Osteoblast (primary cell): ENCODE measurements around the gene TCF7L2. TPM values are rescaled to one million over a fixed set of nuclear protein-coding genes. Genes with fewer than 3 reads are reported as not detected.

Source experiments
- DNase-seq: peaks from one replicate; pipeline ENCODE4 v3.0.0; 2011; ENCODE audit warnings: low spot score, mixed read lengths; ENCODE audit not compliant: insufficient read length; ENCODE audit errors: missing footprints
- H2AFZ ChIP-seq: 2 replicates; pipeline ENCODE4 v1.6.0; 2011; ENCODE audit warnings: mild to moderate bottlenecking, low read length
- H3K27ac ChIP-seq: 2 replicates; pipeline ENCODE4 v1.5.1; 2011; ENCODE audit warnings: mild to moderate bottlenecking, low read depth, low read length, moderate library complexity
- H3K27me3 ChIP-seq: 2 replicates; pipeline ENCODE4 v1.6.0; 2012; ENCODE audit warnings: mild to moderate bottlenecking, control low read depth, inconsistent platforms, low read length, moderate library complexity; ENCODE audit not compliant: insufficient read depth
- H3K36me3 ChIP-seq: 2 replicates; pipeline ENCODE4 v1.5.1; 2011; ENCODE audit warnings: mild to moderate bottlenecking, low read length, control low read depth, moderate library complexity; ENCODE audit not compliant: insufficient read depth
- H3K4me1 ChIP-seq: 2 replicates; pipeline ENCODE4 v1.5.1; 2011; ENCODE audit warnings: mild to moderate bottlenecking, low read length, control low read depth, moderate library complexity; ENCODE audit not compliant: insufficient read depth
- H3K4me2 ChIP-seq: 2 replicates; pipeline ENCODE4 v1.6.0; 2011; ENCODE audit warnings: mild to moderate bottlenecking, low read length; ENCODE audit not compliant: insufficient read depth
- H3K4me3 ChIP-seq: fragments of 200-600 bp; sonication (generic); 3 replicates; pipeline ENCODE4 v1.5.1; 2012; ENCODE audit warnings: mild to moderate bottlenecking, low read length, inconsistent platforms; ENCODE audit not compliant: insufficient read depth
- H3K79me2 ChIP-seq: 2 replicates; pipeline ENCODE4 v1.6.0; 2012; ENCODE audit warnings: mild to moderate bottlenecking, low read length, control low read depth, inconsistent platforms; ENCODE audit not compliant: insufficient read depth
- H3K9me3 ChIP-seq: 2 replicates; pipeline ENCODE4 v1.5.1; 2011; ENCODE audit warnings: low read depth, low read length, control low read depth
- H4K20me1 ChIP-seq: 2 replicates; pipeline ENCODE4 v1.6.0; 2012; ENCODE audit warnings: mild to moderate bottlenecking, low read length, control low read depth; ENCODE audit not compliant: insufficient read depth
- total RNA-seq: library from RNA; depleted of rRNA; stranded (reverse); fragments of >200 nt; gene quantifications from 2 replicates; pipeline ENCODE4 v1.2.3, GENCODE V29; 2012
- TF ChIP-seq, protein P1 (sequence below): IDR thresholded peaks from 2 replicates; pipeline ENCODE4 v1.5.1; 2011; ENCODE audit warnings: mild to moderate bottlenecking, low read depth, low read length, moderate library complexity; ENCODE audit errors: extremely low read depth

Gene TCF7L2
- total RNA-seq, 1 donor = 9.0 TPM

DNA sequence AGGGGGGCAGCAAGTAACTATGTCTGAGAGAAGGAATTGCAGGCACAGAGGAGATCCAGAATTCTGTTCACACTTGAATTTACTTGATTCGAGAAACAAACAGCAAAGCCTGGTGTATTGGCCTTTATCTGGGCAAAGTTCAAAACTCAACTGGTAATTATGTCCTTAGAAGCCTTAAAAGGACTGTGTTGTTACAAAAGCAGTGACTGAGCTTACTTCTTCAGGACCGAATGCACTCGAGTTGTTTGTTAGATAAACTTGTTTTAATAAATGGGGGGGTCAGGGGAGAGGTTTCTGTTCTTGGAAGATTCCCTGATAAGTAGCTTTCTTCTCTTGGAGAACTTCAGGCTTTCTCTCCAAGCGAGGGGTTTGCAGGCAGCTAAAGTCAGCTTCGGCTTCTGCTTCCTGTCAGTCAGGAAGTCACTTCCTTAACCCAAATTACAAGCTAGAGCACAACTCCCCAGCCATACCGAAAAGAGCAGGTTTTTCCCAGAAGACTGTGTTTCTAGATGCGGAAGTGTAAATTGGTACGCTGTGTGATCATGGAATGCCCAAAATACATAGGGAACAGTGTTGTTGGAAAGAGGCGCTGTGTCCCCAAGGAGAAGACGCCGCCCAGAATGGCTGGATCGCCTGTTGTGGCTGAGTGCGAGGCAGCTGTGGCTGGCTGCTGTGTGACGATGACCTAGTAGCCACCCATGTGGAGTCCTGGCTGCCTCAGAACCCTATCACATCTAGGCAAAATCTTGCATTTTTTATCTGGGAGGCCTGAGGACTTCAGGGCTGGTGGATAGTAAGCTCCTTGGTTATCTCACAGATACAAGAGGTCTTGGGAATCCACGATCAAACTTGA lies 110.4 kb downstream of the TCF7L2 start:
- H2AFZ ChIP-seq = peak overlapping the region; percentile 82
- peaks cover 59% of the 10 kb centered on the region for H3K4me1 ChIP-seq

DNA sequence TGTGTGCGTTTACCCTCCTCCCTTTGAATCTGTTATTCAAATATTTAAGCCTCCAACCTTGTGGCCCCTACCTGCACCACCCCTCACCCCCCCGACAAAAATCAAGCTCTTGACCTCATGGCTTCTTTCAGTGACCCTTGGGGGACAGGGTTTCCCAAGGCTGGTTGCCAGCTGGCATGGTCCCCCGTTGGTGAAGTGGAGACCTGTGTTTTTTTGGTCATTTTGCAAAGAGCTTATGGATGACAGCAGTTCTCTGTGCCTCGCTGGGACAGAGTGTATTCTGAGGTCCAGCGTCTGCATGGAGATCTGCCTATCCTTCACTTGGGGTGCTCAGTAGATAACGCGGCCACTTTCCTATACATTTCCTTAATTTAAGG lies 111.0 kb downstream of the TCF7L2 start:
- Histone ChIP-seq H3K4me3 (peak overlapping the region; percentile 46), H3K27me3 (no peaks in the 10 kb centered on the region), H2AFZ (peak overlapping the region; percentile 82), H3K4me2 (peak overlapping the region; percentile 84), H3K79me2 (peaks cover 44% of the 10 kb centered on the region), H4K20me1 (peaks cover 2% of the 10 kb centered on the region), H3K36me3 (no peaks in the 10 kb centered on the region), H3K4me1 (peaks cover 53% of the 10 kb centered on the region), H3K27ac (peak overlapping the region; percentile 98), H3K9me3 (no peaks in the 10 kb centered on the region)
- no peak for DNase-seq
- TF ChIP-seq, protein P1, sequence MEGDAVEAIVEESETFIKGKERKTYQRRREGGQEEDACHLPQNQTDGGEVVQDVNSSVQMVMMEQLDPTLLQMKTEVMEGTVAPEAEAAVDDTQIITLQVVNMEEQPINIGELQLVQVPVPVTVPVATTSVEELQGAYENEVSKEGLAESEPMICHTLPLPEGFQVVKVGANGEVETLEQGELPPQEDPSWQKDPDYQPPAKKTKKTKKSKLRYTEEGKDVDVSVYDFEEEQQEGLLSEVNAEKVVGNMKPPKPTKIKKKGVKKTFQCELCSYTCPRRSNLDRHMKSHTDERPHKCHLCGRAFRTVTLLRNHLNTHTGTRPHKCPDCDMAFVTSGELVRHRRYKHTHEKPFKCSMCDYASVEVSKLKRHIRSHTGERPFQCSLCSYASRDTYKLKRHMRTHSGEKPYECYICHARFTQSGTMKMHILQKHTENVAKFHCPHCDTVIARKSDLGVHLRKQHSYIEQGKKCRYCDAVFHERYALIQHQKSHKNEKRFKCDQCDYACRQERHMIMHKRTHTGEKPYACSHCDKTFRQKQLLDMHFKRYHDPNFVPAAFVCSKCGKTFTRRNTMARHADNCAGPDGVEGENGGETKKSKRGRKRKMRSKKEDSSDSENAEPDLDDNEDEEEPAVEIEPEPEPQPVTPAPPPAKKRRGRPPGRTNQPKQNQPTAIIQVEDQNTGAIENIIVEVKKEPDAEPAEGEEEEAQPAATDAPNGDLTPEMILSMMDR = no peak

More for the DNA sequence above, 110.4 kb downstream of the TCF7L2 start:
- TF ChIP-seq, protein P1 = no peak
- peak overlapping the region; percentile 46 for H3K4me3 ChIP-seq
- H3K9me3 ChIP-seq = no peaks in the 10 kb centered on the region
- peak overlapping the region; percentile 84 for H3K4me2 ChIP-seq
- no peak for DNase-seq
- H3K27ac ChIP-seq = peak overlapping the region; percentile 98
- no peaks in the 10 kb centered on the region for H3K27me3 ChIP-seq
- H3K36me3 ChIP-seq = no peaks in the 10 kb centered on the region
- H4K20me1 ChIP-seq = peaks cover 2% of the 10 kb centered on the region
- peaks cover 46% of the 10 kb centered on the region for H3K79me2 ChIP-seq

DNA sequence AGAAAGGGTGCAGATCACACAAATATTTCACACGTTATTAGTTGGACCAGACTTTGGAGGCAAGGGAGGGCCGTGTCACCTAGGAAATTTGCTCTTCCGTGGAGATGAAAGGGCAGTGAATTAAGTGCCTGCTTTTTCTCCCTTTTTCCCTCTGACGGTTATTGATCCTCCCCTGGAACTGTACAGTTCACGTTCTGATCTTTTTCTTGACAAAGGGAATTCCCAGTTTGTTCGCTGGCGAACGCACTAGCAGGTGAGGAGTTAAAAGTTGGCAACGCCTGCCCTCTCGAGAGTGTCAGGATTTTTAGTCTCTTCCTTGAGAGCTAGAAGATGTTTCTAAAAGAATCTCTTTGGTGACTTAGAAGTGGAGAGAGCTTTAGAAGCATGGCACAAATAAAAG lies 111.5 kb downstream of the TCF7L2 start:
- Histone ChIP-seq H4K20me1 (peaks cover 2% of the 10 kb centered on the region), H3K27me3 (no peaks in the 10 kb centered on the region), H3K4me2 (no peak overlapping the region), H3K27ac (no peak overlapping the region), H2AFZ (no peak overlapping the region), H3K4me1 (peaks cover 48% of the 10 kb centered on the region), H3K36me3 (no peaks in the 10 kb centered on the region), H3K9me3 (no peaks in the 10 kb centered on the region), H3K79me2 (peaks cover 46% of the 10 kb centered on the region), H3K4me3 (no peak overlapping the region)
- no peak for DNase-seq
- TF ChIP-seq, protein P1 = no peak
